Spleen (tissue), 13 donors: ENCODE data around the gene PLAU. TPM values are rescaled to one million over a fixed set of nuclear protein-coding genes. Genes with fewer than 3 reads are reported as not detected.

Experiments
- DNase-seq: peaks from one replicate; pipeline ENCODE4 v3.0.0-alpha.2; 2020
- H3K27ac ChIP-seq, 8 donors: fragments of 200-600 bp; sonication (generic) in 7 of 8; 1 replicate in 4 of 8; 2 replicates in 4 of 8; pipeline versions ENCODE4 v1.5.0 to v1.8.0; 2016 to 2021; ENCODE audit warnings: inconsistent platforms in 4 of 8, mild to moderate bottlenecking in 4 of 8, moderate library complexity in 1 of 8
- H3K27me3 ChIP-seq, 7 donors: fragments of 200-600 bp; sonication (generic) in 6 of 7; replicated peaks in 1 of 7; 1 replicate in 4 of 7; 2 replicates in 3 of 7; pipeline versions ENCODE4 v1.5.0 to v1.8.0; 2016 to 2021; ENCODE audit warnings: inconsistent platforms in 3 of 7, mild to moderate bottlenecking in 1 of 7
- H3K36me3 ChIP-seq, 6 donors: fragments of 200-600 bp; sonication (generic) in 5 of 6; 1 replicate in 4 of 6; 2 replicates in 2 of 6; pipeline versions ENCODE4 v1.5.0 to v1.8.0; 2016 to 2021; ENCODE audit warnings: inconsistent platforms in 2 of 6
- H3K4me1 ChIP-seq, 6 donors: fragments of 200-600 bp; sonication (generic) in 5 of 6; 1 replicate in 3 of 6; 2 replicates in 3 of 6; pipeline versions ENCODE4 v1.5.0 to v1.8.0; 2016 to 2021; ENCODE audit warnings: inconsistent platforms in 3 of 6
- H3K4me3 ChIP-seq, 8 donors: fragments of 200-600 bp; sonication (generic) in 7 of 8; 1 replicate in 4 of 8; 2 replicates in 4 of 8; pipeline versions ENCODE4 v1.5.0 to v1.8.0; 2016 to 2021; ENCODE audit warnings: inconsistent platforms in 4 of 8, mild to moderate bottlenecking in 4 of 8, moderate library complexity in 2 of 8
- H3K9me3 ChIP-seq, 8 donors: fragments of 200-600 bp; sonication (generic) in 7 of 8; 1 replicate in 4 of 8; 2 replicates in 4 of 8; pipeline versions ENCODE4 v1.5.0 to v1.8.0; 2016 to 2021; ENCODE audit warnings: inconsistent platforms in 4 of 8
- CTCF ChIP-seq, 11 experiments: fragments of 200-600 bp in 7 of 11; fragments of 450-650 bp in 4 of 11; sonication (generic) in 4 of 11; IDR thresholded peaks in 8 of 11; conservative IDR thresholded peaks in 3 of 11; 1 replicate in 7 of 11; 2 replicates in 4 of 11; pipeline versions ENCODE4 v1.4.0 to v1.8.0; 2016 to 2021; ENCODE audit warnings: antibody characterized with exemption in 11 of 11, inconsistent platforms in 4 of 11, mild to moderate bottlenecking in 1 of 11
- POLR2A ChIP-seq, 3 donors: fragments of 450-650 bp; IDR thresholded peaks; one replicate each; pipeline ENCODE4 v1.5.1; 2017; ENCODE audit warnings: antibody characterized with exemption in 3 of 3, mild to moderate bottlenecking in 1 of 3
- POLR2AphosphoS5 ChIP-seq, 3 donors: sonication (generic); formaldehyde crosslinking; IDR thresholded peaks; one replicate each; pipeline ENCODE4 v1.5.1; 2017; ENCODE audit warnings: antibody characterized with exemption in 3 of 3
- WGBS, 5 donors: extraction: QIAGEN DNeasy Blood & Tissue Kit in 3 of 5; methylation state at CpG; one replicate each; pipeline versions ENCODE4 v1.1.5 to v1.1.7; 2013 to 2018; 5-methylcytosine and 5-hydroxymethylcytosine counted together
- intact Hi-C: fragments of 100-400 bp; cut with DNase I; formaldehyde crosslinking; loops from one replicate; pipeline ENCODE4 v1.15.0; 2023; ENCODE audit warnings: low total_unique reads
- long read RNA-seq, 2 donors: transcript quantifications; one replicate each; lab custom pipeline, GENCODE V29; 2026
- polyA plus RNA-seq, 3 donors: library from polyadenylated mRNA; stranded (reverse); fragments of 200-250 nt; gene quantifications; one replicate each; pipeline ENCODE4 v1.2.1, GENCODE V29; 2013
- total RNA-seq, 7 donors: library from RNA; depleted of rRNA in 3 of 7; stranded (reverse); fragments of >200 nt in 3 of 7; fragmentation: NEBNext Ultra II Directional in 4 of 7; extraction: Animal tissue kit (Norgen Biotek cat#: 25700) in 4 of 7; gene quantifications; one replicate each; pipeline versions ENCODE4 v1.1.0 to v1.2.1, GENCODE V29; 2016 to 2021
- donor health status: healthy with polysubstance abuse.
- donor health status: DM: no; HTN: no; CAD: no; lungs with moderate emphysema.
- donor health status: DM: no; HTN: no; CAD: no.
- donor health status: Bipolar disorder and iron deficiency.
- donor health status: healthy.
- donor health status: DM: no; HTN: no; CAD: no.
- donor health status: DM: yes; HTN: yes; CAD: no.

The PLAU gene
- total RNA-seq (10 to 100 TPM; 19.1 to 95.0 (median 40.7) TPM), polyA plus RNA-seq (10 to 100 TPM in 2 of 3 donors, 1 to 10 TPM in 1; 9.6 to 18.3 (median 16.8) TPM)
- long read RNA-seq, donor 1, partial matches to known transcripts, result 6 of 9 reads
- long read RNA-seq, donor 1, other reads (novel, unspliced or antisense), result 0 of 9 reads
- long read RNA-seq, donor 2, partial matches to known transcripts, result 0 of 4 reads
- long read RNA-seq, donor 2, other reads (novel, unspliced or antisense), result 0 of 4 reads

GRCh38 chr10:73910764-73911552 lies at the start of gene PLAU:
Gene PLAU, plus strand, starts transcription at chr10:73911132. Its CDS starts 424 bp downstream, at chr10:73911556.
- peaks cover 0 to 66% (median 8%) of the 10 kb centered on the region in 7 donors for H3K27me3 ChIP-seq
- peaks cover 3 to 83% (median 49%) of the 10 kb centered on the region in 6 donors for H3K4me1 ChIP-seq
- H3K27ac ChIP-seq, result peak within 1 kb of the TSS; percentile 3 to 88 (median 78)
- intact Hi-C loops, result no loop called here
- no peak for TF ChIP-seq CTCF (IDR thresholded peaks at IDR 0.05 in 8 of 11, conservative IDR thresholded peaks at IDR 0.05 in 3 of 11)
- TF ChIP-seq POLR2AphosphoS5 (IDR thresholded peaks at IDR 0.05), result peak in 2 of 3 donors; percentile 62 to 74
- no peaks in the 10 kb centered on the region for H3K9me3 ChIP-seq
- peaks cover 0 to 23% (median 0%) of the 10 kb centered on the region in 6 donors for H3K36me3 ChIP-seq
- peak within 1 kb of the TSS; percentile 43 to 79 (median 58) for H3K4me3 ChIP-seq
- 1 to 8% (median 2%) methylated on average over 21 to 74 of the region's 74 CpGs for WGBS, 5 donors
- DNase-seq, result peak; percentile 92

GRCh38 chr10:73862011-73862410 lies 48.9 kb upstream of the PLAU start:
- peaks cover 0 to 65% (median 27%) of the 10 kb centered on the region in 6 donors for H3K36me3 ChIP-seq
- no peaks in the 10 kb centered on the region for H3K27me3 ChIP-seq
- DNase-seq, result no peak
- peaks cover 27 to 100% (median 70%) of the 10 kb centered on the region in 6 donors for H3K4me1 ChIP-seq
- 43 to 75% (median 60%) methylated on average over 8 of the region's 8 CpGs for WGBS, 5 donors
- intact Hi-C loops, result no loop called here
- no peak for TF ChIP-seq POLR2AphosphoS5 (IDR thresholded peaks at IDR 0.05)
- TF ChIP-seq CTCF (IDR thresholded peaks at IDR 0.05 in 8 of 11, conservative IDR thresholded peaks at IDR 0.05 in 3 of 11), result no peak
- TF ChIP-seq POLR2A (IDR thresholded peaks at IDR 0.05), result no peak
- H3K4me3 ChIP-seq, result no peak overlapping the region
- H3K9me3 ChIP-seq, result no peaks in the 10 kb centered on the region
- peak overlapping the region in 3 of 8 donors; percentile 92 to 95 (median 93) for H3K27ac ChIP-seq

GRCh38 chr10:73863039-73863817 lies 47.7 kb upstream of the PLAU start:
- no peaks in the 10 kb centered on the region for H3K27me3 ChIP-seq
- TF ChIP-seq POLR2AphosphoS5 (IDR thresholded peaks at IDR 0.05) (no peak), POLR2A (IDR thresholded peaks at IDR 0.05) (no peak), CTCF (IDR thresholded peaks at IDR 0.05 in 8 of 11, conservative IDR thresholded peaks at IDR 0.05 in 3 of 11) (no peak)
- no peaks in the 10 kb centered on the region for H3K9me3 ChIP-seq
- peak overlapping the region in 6 of 8 donors; percentile 15 to 95 (median 68) for H3K27ac ChIP-seq
- H3K4me3 ChIP-seq, result no peak overlapping the region
- peaks cover 0 to 65% (median 23%) of the 10 kb centered on the region in 6 donors for H3K36me3 ChIP-seq
- H3K4me1 ChIP-seq, result peaks cover 35 to 100% (median 76%) of the 10 kb centered on the region in 6 donors
- 56 to 75% (median 59%) methylated on average over 3 to 5 of the region's 5 CpGs for WGBS, 5 donors
- DNase-seq, result no peak
- intact Hi-C loops, result no loop called here
